ENCODE data around the gene SLC39A13.

Gene SLC39A13

GRCh38 chr11:47437746-47438418, 29.5 kb downstream of the SLC39A13 start:
- Mint-ChIP-seq H3K4me3 (no peak overlapping the region), H3K27me3 (peaks cover 1% of the 10 kb centered on the region), H3K4me1 (no peaks in the 10 kb centered on the region), H3K36me3 (no peaks in the 10 kb centered on the region), H3K27ac (no peak overlapping the region), H3K9me3 (no peaks in the 10 kb centered on the region)
- no peak for DNase-seq (ENCODE audit: low spot score in 2 of 2)
- no peak for ATAC-seq (ENCODE audit: low read depth)

GRCh38 chr11:47438721-47439120, 30.3 kb downstream of the SLC39A13 start:
- Mint-ChIP-seq H3K4me1 (no peaks in the 10 kb centered on the region), H3K36me3 (no peaks in the 10 kb centered on the region), H3K27me3 (peaks cover 1% of the 10 kb centered on the region), H3K27ac (no peak overlapping the region), H3K4me3 (no peak overlapping the region), H3K9me3 (no peaks in the 10 kb centered on the region)
- DNase-seq (ENCODE audit: low spot score in 2 of 2) (no peak), ATAC-seq (ENCODE audit: low read depth) (no peak)

- Mint-ChIP-seq H3K36me3 (no peaks in the 10 kb centered on the region), H3K4me3 (no peak overlapping the region), H3K27ac (no peak overlapping the region), H3K27me3 (peaks cover 1% of the 10 kb centered on the region), H3K4me1 (no peaks in the 10 kb centered on the region), H3K9me3 (no peaks in the 10 kb centered on the region)
- ATAC-seq (ENCODE audit: low read depth) (no peak), DNase-seq (ENCODE audit: low spot score in 2 of 2) (no peak)
Measured at GRCh38 chr11:47440054-47440476, 31.7 kb downstream of the SLC39A13 start.

- ATAC-seq (ENCODE audit: low read depth): no peak
- H3K4me1 Mint-ChIP-seq: no peaks in the 10 kb centered on the region
- H3K4me3 Mint-ChIP-seq: no peak overlapping the region
- H3K27ac Mint-ChIP-seq: no peak overlapping the region
- no peak for DNase-seq (ENCODE audit: low spot score in 2 of 2)
- no peaks in the 10 kb centered on the region for H3K9me3 Mint-ChIP-seq
- no peaks in the 10 kb centered on the region for H3K27me3 Mint-ChIP-seq
- H3K36me3 Mint-ChIP-seq: no peaks in the 10 kb centered on the region
Measured at GRCh38 chr11:47441421-47441820, 33.0 kb downstream of the SLC39A13 start.

- H3K27me3 Mint-ChIP-seq: no peaks in the 10 kb centered on the region
- ATAC-seq (ENCODE audit: low read depth) (no peak), DNase-seq (ENCODE audit: low spot score in 2 of 2) (no peak)
- H3K27ac Mint-ChIP-seq: no peak overlapping the region
- H3K4me3 Mint-ChIP-seq: no peak overlapping the region
- no peaks in the 10 kb centered on the region for H3K36me3 Mint-ChIP-seq
- H3K4me1 Mint-ChIP-seq: no peaks in the 10 kb centered on the region
- H3K9me3 Mint-ChIP-seq: no peaks in the 10 kb centered on the region
Measured at GRCh38 chr11:47442514-47442913, 34.1 kb downstream of the SLC39A13 start.

- no peaks in the 10 kb centered on the region for H3K9me3 Mint-ChIP-seq
- no peak overlapping the region for H3K27ac Mint-ChIP-seq
- no peaks in the 10 kb centered on the region for H3K27me3 Mint-ChIP-seq
- H3K4me3 Mint-ChIP-seq: no peak overlapping the region
- DNase-seq (ENCODE audit: low spot score in 2 of 2): no peak
- no peak for ATAC-seq (ENCODE audit: low read depth)
- H3K36me3 Mint-ChIP-seq: no peaks in the 10 kb centered on the region
- no peaks in the 10 kb centered on the region for H3K4me1 Mint-ChIP-seq
Measured at GRCh38 chr11:47443028-47443700, 34.8 kb downstream of the SLC39A13 start.

GRCh38 chr11:47443817-47444216, 35.4 kb downstream of the SLC39A13 start:
- DNase-seq (ENCODE audit: low spot score in 2 of 2): no peak
- Mint-ChIP-seq H3K4me3 (no peak overlapping the region), H3K4me1 (no peaks in the 10 kb centered on the region), H3K27ac (no peak overlapping the region), H3K27me3 (no peaks in the 10 kb centered on the region), H3K9me3 (no peaks in the 10 kb centered on the region), H3K36me3 (no peaks in the 10 kb centered on the region)
- no peak for ATAC-seq (ENCODE audit: low read depth)

- DNase-seq (ENCODE audit: low spot score in 2 of 2): no peak
- H3K27ac Mint-ChIP-seq: no peak overlapping the region
- no peaks in the 10 kb centered on the region for H3K27me3 Mint-ChIP-seq
- H3K4me3 Mint-ChIP-seq: no peak overlapping the region
- no peak for ATAC-seq (ENCODE audit: low read depth)
- no peaks in the 10 kb centered on the region for H3K9me3 Mint-ChIP-seq
- no peaks in the 10 kb centered on the region for H3K4me1 Mint-ChIP-seq
- no peaks in the 10 kb centered on the region for H3K36me3 Mint-ChIP-seq
Measured at GRCh38 chr11:47445840-47446239, 37.5 kb downstream of the SLC39A13 start.

- H3K4me1 Mint-ChIP-seq: no peaks in the 10 kb centered on the region
- no peaks in the 10 kb centered on the region for H3K36me3 Mint-ChIP-seq
- DNase-seq (ENCODE audit: low spot score in 2 of 2): no peak
- ATAC-seq (ENCODE audit: low read depth): no peak
- no peaks in the 10 kb centered on the region for H3K27me3 Mint-ChIP-seq
- no peak overlapping the region for H3K4me3 Mint-ChIP-seq
- no peak overlapping the region for H3K27ac Mint-ChIP-seq
- H3K9me3 Mint-ChIP-seq: no peaks in the 10 kb centered on the region
Measured at GRCh38 chr11:47446833-47447232, 38.4 kb downstream of the SLC39A13 start.

- no peaks in the 10 kb centered on the region for H3K27me3 Mint-ChIP-seq
- ATAC-seq (ENCODE audit: low read depth) (no peak), DNase-seq (ENCODE audit: low spot score in 2 of 2) (no peak)
- H3K4me3 Mint-ChIP-seq: no peak overlapping the region
- no peaks in the 10 kb centered on the region for H3K9me3 Mint-ChIP-seq
- no peaks in the 10 kb centered on the region for H3K4me1 Mint-ChIP-seq
- no peaks in the 10 kb centered on the region for H3K36me3 Mint-ChIP-seq
- no peak overlapping the region for H3K27ac Mint-ChIP-seq
Measured at GRCh38 chr11:47447906-47448305, 39.5 kb downstream of the SLC39A13 start.

GRCh38 chr11:47448566-47449427, 40.4 kb downstream of the SLC39A13 start, which contains the start of gene RAPSN:
Gene RAPSN, minus strand, starts transcription at chr11:47449136. Its CDS starts 172 bp downstream, at chr11:47448964.
- Mint-ChIP-seq H3K27me3 (no peaks in the 10 kb centered on the region), H3K4me3 (no peak within 1 kb of the TSS), H3K9me3 (no peaks in the 10 kb centered on the region), H3K4me1 (no peaks in the 10 kb centered on the region), H3K36me3 (no peaks in the 10 kb centered on the region), H3K27ac (no peak within 1 kb of the TSS)
- no peak for DNase-seq (ENCODE audit: low spot score in 2 of 2)
- no peak for ATAC-seq (ENCODE audit: low read depth)

- no peaks in the 10 kb centered on the region for H3K36me3 Mint-ChIP-seq
Measured at GRCh38 chr11:47449541-47449940, 41.2 kb downstream of the SLC39A13 start.

GRCh38 chr11:47451436-47451835, 43.0 kb downstream of the SLC39A13 start:
- Mint-ChIP-seq H3K9me3 (no peaks in the 10 kb centered on the region), H3K4me3 (no peak overlapping the region), H3K27ac (no peak overlapping the region), H3K27me3 (no peaks in the 10 kb centered on the region), H3K4me1 (peaks cover 2% of the 10 kb centered on the region), H3K36me3 (no peaks in the 10 kb centered on the region)
- DNase-seq (ENCODE audit: low spot score in 2 of 2) (no peak), ATAC-seq (ENCODE audit: low read depth) (no peak)

More at GRCh38 chr11:47449541-47449940, 41.2 kb downstream of the SLC39A13 start:
- Mint-ChIP-seq H3K9me3 (no peaks in the 10 kb centered on the region), H3K4me1 (peaks cover 2% of the 10 kb centered on the region), H3K27me3 (no peaks in the 10 kb centered on the region), H3K27ac (no peak overlapping the region), H3K4me3 (no peak overlapping the region)
- DNase-seq (ENCODE audit: low spot score in 2 of 2): no peak
- no peak for ATAC-seq (ENCODE audit: low read depth)

GRCh38 chr11:47451990-47452389, 43.6 kb downstream of the SLC39A13 start:
- Mint-ChIP-seq H3K36me3 (no peaks in the 10 kb centered on the region), H3K4me1 (peaks cover 2% of the 10 kb centered on the region), H3K27ac (no peak overlapping the region), H3K4me3 (no peak overlapping the region), H3K9me3 (no peaks in the 10 kb centered on the region), H3K27me3 (no peaks in the 10 kb centered on the region)
- ATAC-seq (ENCODE audit: low read depth) (no peak), DNase-seq (ENCODE audit: low spot score in 2 of 2) (no peak)
